Lung (tissue), 12 donors: Measurements from ENCODE around the gene FAM120B. TPM values are rescaled to one million over a fixed set of nuclear protein-coding genes. Genes with fewer than 3 reads are reported as not detected.
A peak's percentile ranks its signal among the peaks of the same experiment; 100 is the strongest.

ENCODE experiments used
- ATAC-seq: fragments of 200-7000 bp; cut with Tn5 transposase; one replicate; pipeline ENCODE4 v1.9.1; 2020; ENCODE audit warnings: moderate number of reproducible peaks; ENCODE audit not compliant: insufficient read depth, low FRiP score
- DNase-seq, 3 donors: peaks; one replicate each; pipeline ENCODE4 v3.0.0-alpha.2; 2013 to 2017
- H3K27ac ChIP-seq, 2 donors: one replicate each; pipeline ENCODE4 v1.5.1; 2013; ENCODE audit warnings: mild to moderate bottlenecking in 2 of 2, moderate library complexity in 2 of 2, control low read depth in 1 of 2, inconsistent platforms in 1 of 2, low read depth in 1 of 2, low read length in 1 of 2
- H3K27me3 ChIP-seq, 3 donors: one replicate each; pipeline ENCODE4 v1.5.1; 2013; ENCODE audit warnings: low read length in 2 of 3; ENCODE audit not compliant: control insufficient read depth in 3 of 3, insufficient read depth in 3 of 3
- H3K36me3 ChIP-seq, 4 donors: one replicate each; pipeline ENCODE4 v1.5.1; 2013; ENCODE audit warnings: low read length in 4 of 4, mild to moderate bottlenecking in 1 of 4, moderate library complexity in 1 of 4; ENCODE audit not compliant: control insufficient read depth in 4 of 4, insufficient read depth in 4 of 4
- H3K4me1 ChIP-seq, 5 donors: one replicate each; pipeline ENCODE4 v1.5.1; 2013; ENCODE audit warnings: low read length in 5 of 5, mild to moderate bottlenecking in 2 of 5, moderate library complexity in 1 of 5; ENCODE audit not compliant: control insufficient read depth in 5 of 5, insufficient read depth in 5 of 5
- H3K4me3 ChIP-seq: one replicate; pipeline ENCODE4 v1.5.1; 2013; ENCODE audit warnings: mild to moderate bottlenecking, control low read depth, moderate library complexity
- H3K9ac ChIP-seq, 2 donors: one replicate each; pipeline ENCODE4 v1.5.1; 2013; ENCODE audit warnings: low read length in 2 of 2, control low read depth in 1 of 2; ENCODE audit not compliant: insufficient read depth in 1 of 2
- H3K9me3 ChIP-seq, 4 donors: one replicate each; pipeline ENCODE4 v1.5.1; 2013; ENCODE audit warnings: low read length in 3 of 4, mild to moderate bottlenecking in 1 of 4, moderate library complexity in 1 of 4; ENCODE audit not compliant: control insufficient read depth in 4 of 4, insufficient read depth in 3 of 4
- WGBS, 2 donors: extraction: QIAGEN DNeasy Blood & Tissue Kit; methylation state at CpG; one replicate each; pipeline ENCODE4 v1.1.7; 2013; 5-methylcytosine and 5-hydroxymethylcytosine counted together
- polyA plus RNA-seq, 2 donors: library from polyadenylated mRNA; stranded (reverse); fragments of 200-250 nt; gene quantifications; one replicate each; pipeline ENCODE4 v1.2.1, GENCODE V29; 2013
- total RNA-seq, 2 donors: library from RNA; depleted of rRNA in 1 of 2; stranded (reverse); fragments of >200 nt in 1 of 2; gene quantifications; one replicate each; pipeline ENCODE4 v1.2.1, GENCODE V29; 2014 to 2021
- TF ChIP-seq, protein P1 (sequence below): IDR thresholded peaks from 2 replicates; pipeline ENCODE4 v1.5.1; 2012; ENCODE audit warnings: mild to moderate bottlenecking; ENCODE audit errors: control extremely low read depth, extremely low read depth
- donor health status: control.
- donor health status: control.
- donor health status: Bipolar disorder and iron deficiency.
- donor health status: healthy.
- donor health status: DM: yes; HTN: yes; CAD: no.

Gene FAM120B
- total and polyA plus RNA-seq, 4 donors, result 8.5 to 35.6 (median 20.7) TPM

GRCh38 chr6:170298688-170299087 lies 7.9 kb upstream of the FAM120B start:
- Histone ChIP-seq H3K27me3 (peaks cover 3 to 55% (median 49%) of the 10 kb centered on the region in 3 donors), H3K9me3 (peaks cover 0 to 2% (median 0%) of the 10 kb centered on the region in 4 donors), H3K36me3 (no peaks in the 10 kb centered on the region), H3K27ac (no peak overlapping the region), H3K4me3 (no peak overlapping the region), H3K9ac (no peak overlapping the region), H3K4me1 (peaks cover 0 to 30% (median 10%) of the 10 kb centered on the region in 5 donors)
- TF ChIP-seq, protein P1, sequence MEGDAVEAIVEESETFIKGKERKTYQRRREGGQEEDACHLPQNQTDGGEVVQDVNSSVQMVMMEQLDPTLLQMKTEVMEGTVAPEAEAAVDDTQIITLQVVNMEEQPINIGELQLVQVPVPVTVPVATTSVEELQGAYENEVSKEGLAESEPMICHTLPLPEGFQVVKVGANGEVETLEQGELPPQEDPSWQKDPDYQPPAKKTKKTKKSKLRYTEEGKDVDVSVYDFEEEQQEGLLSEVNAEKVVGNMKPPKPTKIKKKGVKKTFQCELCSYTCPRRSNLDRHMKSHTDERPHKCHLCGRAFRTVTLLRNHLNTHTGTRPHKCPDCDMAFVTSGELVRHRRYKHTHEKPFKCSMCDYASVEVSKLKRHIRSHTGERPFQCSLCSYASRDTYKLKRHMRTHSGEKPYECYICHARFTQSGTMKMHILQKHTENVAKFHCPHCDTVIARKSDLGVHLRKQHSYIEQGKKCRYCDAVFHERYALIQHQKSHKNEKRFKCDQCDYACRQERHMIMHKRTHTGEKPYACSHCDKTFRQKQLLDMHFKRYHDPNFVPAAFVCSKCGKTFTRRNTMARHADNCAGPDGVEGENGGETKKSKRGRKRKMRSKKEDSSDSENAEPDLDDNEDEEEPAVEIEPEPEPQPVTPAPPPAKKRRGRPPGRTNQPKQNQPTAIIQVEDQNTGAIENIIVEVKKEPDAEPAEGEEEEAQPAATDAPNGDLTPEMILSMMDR, result no peak
- DNase-seq, result no peak
- no peak for ATAC-seq
- WGBS, 2 donors, result 94 to 100% methylated on average over 1 of the region's 1 CpG

GRCh38 chr6:170301184-170301583 lies 5.4 kb upstream of the FAM120B start:
- WGBS, 2 donors, result 91 to 100% methylated on average over 1 of the region's 1 CpG
- no peak overlapping the region for H3K27ac ChIP-seq
- H3K9me3 ChIP-seq, result peaks cover 0 to under 1% (median 0%) of the 10 kb centered on the region in 4 donors
- peaks cover 3 to 39% (median 34%) of the 10 kb centered on the region in 3 donors for H3K27me3 ChIP-seq
- H3K4me1 ChIP-seq, result peaks cover 0 to 26% (median 11%) of the 10 kb centered on the region in 5 donors
- H3K4me3 ChIP-seq, result no peak overlapping the region
- no peaks in the 10 kb centered on the region for H3K36me3 ChIP-seq
- DNase-seq, result no peak
- no peak for ATAC-seq
- no peak overlapping the region for H3K9ac ChIP-seq
- TF ChIP-seq, protein P1, result no peak

GRCh38 chr6:170305805-170306323 lies 694 bp upstream of the FAM120B start:
- ATAC-seq, result no peak
- 13 to 14% methylated on average over 29 of the region's 29 CpGs for WGBS, 2 donors
- peak overlapping the region; percentile 77 to 84 for H3K27ac ChIP-seq
- TF ChIP-seq, protein P1, result no peak
- no peak for DNase-seq
- H3K36me3 ChIP-seq, result peaks cover 0 to 8% (median 0%) of the 10 kb centered on the region in 4 donors
- peaks cover 0 to under 1% (median 0%) of the 10 kb centered on the region in 3 donors for H3K27me3 ChIP-seq
- H3K9ac ChIP-seq, result peak overlapping the region in 1 of 2 donors; percentile 49
- H3K4me1 ChIP-seq, result peaks cover 12 to 31% (median 19%) of the 10 kb centered on the region in 5 donors
- peak overlapping the region; percentile 91 for H3K4me3 ChIP-seq
- no peaks in the 10 kb centered on the region for H3K9me3 ChIP-seq
